Ascending aorta (tissue), 2 donors: ENCODE data around the gene HOXC12. TPM values are rescaled to one million over a fixed set of nuclear protein-coding genes. Genes with fewer than 3 reads are reported as not detected.

Experiments
- DNase-seq, 2 donors: peaks; one replicate each; pipeline ENCODE4 v3.0.0-alpha.2; 2019; ENCODE audit warnings: low spot score in 2 of 2
- H3K27ac ChIP-seq, 2 donors: fragments of 200-600 bp; sonication (generic); one replicate each; pipeline ENCODE4 v1.5.1; 2016 to 2017; ENCODE audit warnings: mild to moderate bottlenecking in 1 of 2
- H3K27me3 ChIP-seq: fragments of 200-600 bp; sonication (generic); one replicate; pipeline ENCODE4 v1.5.1; 2017
- H3K36me3 ChIP-seq, 2 donors: fragments of 200-600 bp; sonication (generic); one replicate each; pipeline ENCODE4 v1.5.1; 2016
- H3K4me1 ChIP-seq, 2 donors: fragments of 200-600 bp; sonication (generic); one replicate each; pipeline ENCODE4 v1.5.1; 2016 to 2017; ENCODE audit warnings: mild to moderate bottlenecking in 1 of 2
- H3K4me3 ChIP-seq, 2 donors: fragments of 200-600 bp; sonication (generic); one replicate each; pipeline ENCODE4 v1.5.1; 2016 to 2017; ENCODE audit warnings: mild to moderate bottlenecking in 1 of 2
- H3K9me3 ChIP-seq, 2 donors: fragments of 200-600 bp; sonication (generic); one replicate each; pipeline ENCODE4 v1.5.1; 2016
- CTCF ChIP-seq, 3 experiments: fragments of 200-600 bp in 2 of 3; fragments of 450-650 bp in 1 of 3; sonication (generic) in 2 of 3; IDR thresholded peaks; one replicate each; pipeline ENCODE4 v1.5.1; 2016 to 2019; ENCODE audit warnings: antibody characterized with exemption in 3 of 3, mild to moderate bottlenecking in 1 of 3, moderate library complexity in 1 of 3
- intact Hi-C: fragments of 100-400 bp; cut with DNase I; formaldehyde crosslinking; loops from one replicate; pipeline ENCODE4 v1.15.1; 2023
- total RNA-seq: library from RNA; depleted of rRNA; stranded (reverse); fragments of >200 nt; gene quantifications from one replicate; pipeline ENCODE4 v1.1.0, GENCODE V29; 2016

HOXC12 gene
- total RNA-seq, 1 donor from 2014 or later: not detected

GRCh38 chr12:53996240-53997203, 41.8 kb downstream of the HOXC12 start:
- H3K36me3 ChIP-seq: no peaks in the 10 kb centered on the region
- H3K27me3 ChIP-seq: peaks cover 60% of the 10 kb centered on the region
- no peak for DNase-seq
- no peak for TF ChIP-seq CTCF (IDR thresholded peaks at IDR 0.05)
- intact Hi-C loops: no loop called here
- H3K27ac ChIP-seq: no peak overlapping the region
- no peaks in the 10 kb centered on the region for H3K9me3 ChIP-seq
- H3K4me1 ChIP-seq: peaks cover 11 to 25% of the 10 kb centered on the region in 2 donors
- no peak overlapping the region for H3K4me3 ChIP-seq

DNA sequence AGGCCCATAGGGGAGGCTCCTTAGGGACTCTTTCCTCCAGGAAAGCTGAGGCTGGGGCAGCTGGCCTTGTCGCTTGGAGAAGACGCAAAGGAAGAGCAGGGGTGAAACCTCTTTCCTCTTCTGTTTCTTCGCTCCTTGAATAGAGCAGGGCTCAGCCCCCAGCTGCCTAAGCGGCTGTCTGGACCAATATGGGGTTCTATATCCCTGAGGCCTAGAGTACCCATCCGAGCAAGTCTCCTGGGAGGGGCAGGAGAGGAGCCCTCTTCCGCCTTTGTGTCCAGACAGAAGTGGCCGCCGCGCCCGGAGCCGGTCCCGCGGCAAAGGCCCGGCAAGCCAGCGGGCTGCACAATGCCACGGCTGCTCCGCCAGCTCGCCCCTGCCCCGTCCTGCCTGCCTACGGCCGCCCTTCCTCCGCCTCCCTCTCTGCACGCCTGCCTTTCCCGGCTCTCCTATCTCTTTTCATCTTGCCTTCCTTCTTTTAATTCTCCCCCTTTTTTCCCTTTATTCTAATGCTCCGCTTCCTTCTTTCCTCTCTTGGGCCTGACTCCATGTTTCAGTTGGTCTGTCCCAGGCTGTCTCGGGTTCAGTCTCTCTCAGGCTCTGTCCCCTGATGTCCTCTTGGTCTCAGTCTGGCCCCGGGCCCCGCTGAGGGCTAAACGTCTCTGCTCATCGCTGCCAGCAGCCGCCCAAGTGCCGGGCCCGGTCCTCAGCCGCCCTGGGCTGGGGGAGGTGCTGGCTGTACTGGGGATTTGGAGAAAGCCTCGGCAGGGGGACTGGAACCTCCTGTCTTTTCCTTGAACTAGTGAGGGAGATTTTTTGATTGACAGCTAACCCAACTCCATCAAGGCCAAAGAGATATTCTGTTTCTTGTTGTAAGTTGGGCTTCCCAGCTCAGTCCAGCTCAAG, 42.8 kb downstream of the HOXC12 start:
- H3K4me1 ChIP-seq: peaks cover 11 to 25% of the 10 kb centered on the region in 2 donors
- no peak overlapping the region for H3K27ac ChIP-seq
- intact Hi-C loops: no loop called here

GRCh38 chr12:53998110-53998899, 43.6 kb downstream of the HOXC12 start:
- no peak overlapping the region for H3K27ac ChIP-seq
- H3K4me1 ChIP-seq: peaks cover 11 to 25% of the 10 kb centered on the region in 2 donors

More for the DNA sequence above, 42.8 kb downstream of the HOXC12 start:
- Histone ChIP-seq H3K4me3 (no peak overlapping the region), H3K36me3 (no peaks in the 10 kb centered on the region), H3K27me3 (peaks cover 54% of the 10 kb centered on the region), H3K9me3 (no peaks in the 10 kb centered on the region)
- DNase-seq: no peak
- TF ChIP-seq CTCF (IDR thresholded peaks at IDR 0.05): no peak

DNA sequence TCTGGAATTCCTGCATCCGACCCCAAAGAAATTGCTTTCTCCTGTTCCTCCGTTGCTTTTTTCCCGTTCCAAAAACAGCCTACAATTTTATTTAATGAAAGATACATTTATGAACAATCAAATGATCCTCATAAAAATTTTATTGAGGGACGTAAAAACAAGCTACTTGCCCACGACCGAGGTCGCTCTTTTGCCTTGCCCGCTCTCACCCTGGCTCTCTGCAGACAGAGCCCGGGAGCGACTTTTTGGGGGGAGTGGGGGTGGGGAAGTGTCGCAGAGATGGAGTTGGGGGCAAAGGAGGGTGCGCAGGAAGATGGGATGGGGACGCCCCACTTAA, 44.2 kb downstream of the HOXC12 start:
- intact Hi-C loops: no loop called here
- H3K4me3 ChIP-seq: no peak overlapping the region
- H3K36me3 ChIP-seq: no peaks in the 10 kb centered on the region
- H3K27ac ChIP-seq: no peak overlapping the region
- no peaks in the 10 kb centered on the region for H3K9me3 ChIP-seq
- H3K4me1 ChIP-seq: peaks cover 11 to 25% of the 10 kb centered on the region in 2 donors
- TF ChIP-seq CTCF (IDR thresholded peaks at IDR 0.05): no peak
- H3K27me3 ChIP-seq: peaks cover 45% of the 10 kb centered on the region
- DNase-seq: no peak

More at GRCh38 chr12:53998110-53998899, 43.6 kb downstream of the HOXC12 start:
- H3K9me3 ChIP-seq: no peaks in the 10 kb centered on the region
- no peak for TF ChIP-seq CTCF (IDR thresholded peaks at IDR 0.05)
- H3K36me3 ChIP-seq: no peaks in the 10 kb centered on the region
- peaks cover 51% of the 10 kb centered on the region for H3K27me3 ChIP-seq
- intact Hi-C loops: no loop called here
- DNase-seq: no peak
- H3K4me3 ChIP-seq: no peak overlapping the region

DNA sequence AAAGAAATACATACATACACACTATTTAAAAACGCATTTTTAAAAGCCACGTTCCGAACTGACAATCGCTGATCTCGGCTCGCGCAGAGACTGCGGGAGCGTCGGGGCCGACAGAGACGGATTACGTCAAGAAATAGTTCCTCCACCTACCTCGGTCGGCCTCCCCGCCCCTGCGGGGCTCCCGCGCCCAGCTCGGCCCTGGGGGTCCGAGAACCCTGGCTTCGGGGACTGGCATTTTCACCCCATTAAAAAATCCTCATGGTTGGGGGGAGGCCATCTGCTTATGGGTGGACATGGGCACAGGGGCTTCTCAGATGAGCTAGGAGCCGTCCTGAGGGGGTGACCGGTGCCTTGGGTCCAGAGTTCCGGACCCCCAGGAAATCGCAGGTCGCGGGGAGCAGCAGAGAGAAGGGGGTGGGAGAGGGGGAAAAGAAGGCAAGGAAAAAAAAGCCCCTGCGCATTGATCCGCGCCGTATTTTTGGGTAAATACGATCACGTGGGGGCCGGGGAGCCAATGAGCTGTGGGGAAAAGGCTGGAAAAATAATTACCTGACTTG, 44.9 kb downstream of the HOXC12 start:
- Histone ChIP-seq H3K27ac (no peak overlapping the region), H3K27me3 (peaks cover 37% of the 10 kb centered on the region), H3K4me3 (peak overlapping the region; percentile 61 to 62), H3K9me3 (no peaks in the 10 kb centered on the region), H3K36me3 (no peaks in the 10 kb centered on the region), H3K4me1 (peaks cover 4 to 18% of the 10 kb centered on the region in 2 donors)
- intact Hi-C loops: no loop called here
- no peak for DNase-seq
- TF ChIP-seq CTCF (IDR thresholded peaks at IDR 0.05): no peak
